HG03060 (cell line): ENCODE measurements around the gene SLC38A1.

Experiments
- ATAC-seq: cut with Tn5 transposase; IDR thresholded peaks from one replicate; pipeline ENCODE4 v1.9.1; 2021; ENCODE audit warnings: low read depth, moderate number of reproducible peaks; ENCODE audit not compliant: unreplicated experiment

Gene SLC38A1

GRCh38 chr12:46147144-46147543 lies 121.7 kb downstream of the SLC38A1 start:
- no peak for ATAC-seq

GRCh38 chr12:46145881-46146280 lies 123.0 kb downstream of the SLC38A1 start:
- ATAC-seq, result no peak

DNA sequence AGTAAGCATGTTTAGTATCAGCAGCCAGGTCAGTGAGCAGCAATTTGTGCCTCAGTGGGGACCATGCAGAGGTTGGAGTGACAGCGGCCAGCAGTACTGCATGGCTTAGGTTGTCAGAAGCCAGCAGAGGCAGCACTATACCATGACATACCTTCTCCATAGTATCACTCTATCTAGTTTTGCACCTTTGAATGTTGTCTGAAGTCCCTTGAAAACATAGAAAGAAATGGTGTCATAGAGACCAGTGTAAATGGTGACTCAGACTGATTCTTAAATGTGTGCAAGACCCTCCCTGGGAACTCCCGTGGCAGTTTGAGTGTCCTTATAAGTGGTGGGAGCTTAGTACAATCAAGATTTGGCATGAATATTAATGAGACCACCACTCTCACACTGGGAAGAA lies 124.4 kb downstream of the SLC38A1 start:
- ATAC-seq, result no peak

GRCh38 chr12:46136249-46136648 lies 132.6 kb downstream of the SLC38A1 start:
- ATAC-seq, result no peak

- ATAC-seq, result no peak
Measured at GRCh38 chr12:46135750-46136149, 133.1 kb downstream of the SLC38A1 start.

DNA sequence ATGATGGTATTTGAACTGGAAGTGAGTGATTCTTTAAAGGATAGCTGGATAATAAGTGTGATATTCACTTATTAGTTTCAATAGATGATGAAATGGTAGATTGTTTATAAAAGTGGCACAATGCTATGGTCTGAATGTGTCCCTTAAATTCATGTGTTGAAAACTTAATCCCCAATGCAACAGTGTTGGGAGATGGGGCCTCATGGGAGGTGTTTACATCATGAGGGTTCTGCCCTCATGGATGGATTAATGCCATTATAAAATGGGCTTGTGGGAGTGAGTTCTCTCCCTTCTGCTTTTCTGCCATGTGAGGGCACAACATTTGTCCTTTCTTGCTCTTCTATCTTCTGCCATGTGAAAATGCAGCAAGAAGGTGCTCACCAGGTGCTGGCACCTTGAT lies 134.0 kb downstream of the SLC38A1 start:
- ATAC-seq, result no peak

DNA sequence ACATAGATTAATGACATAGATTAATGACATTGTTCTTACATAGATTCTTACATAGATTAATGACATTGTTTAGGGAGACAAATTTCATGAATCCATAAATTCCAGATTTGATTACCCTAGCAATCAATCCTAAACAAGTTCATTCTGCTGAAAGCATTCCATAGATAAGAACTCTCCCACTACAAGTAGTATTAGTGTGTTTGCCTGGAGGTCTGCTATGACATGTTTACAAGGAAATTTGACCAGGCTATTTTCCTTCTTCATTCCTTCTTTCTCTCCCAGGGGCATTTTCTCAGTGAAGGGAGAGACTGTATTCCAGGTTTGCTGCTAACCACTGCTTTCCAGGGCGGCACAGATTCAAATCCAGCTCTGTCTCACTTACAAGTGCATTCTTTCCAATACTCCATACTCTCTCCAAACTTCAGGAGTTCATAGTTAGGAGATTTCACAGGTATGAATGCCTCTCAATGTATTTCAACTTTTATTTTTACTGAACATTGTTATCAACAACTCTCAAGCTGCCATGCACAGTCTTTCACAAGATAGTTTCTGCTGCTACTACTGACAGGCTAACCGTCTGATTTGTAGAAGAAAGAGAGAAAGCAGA lies 134.5 kb downstream of the SLC38A1 start:
- ATAC-seq, result no peak

GRCh38 chr12:46133751-46134150 lies 135.1 kb downstream of the SLC38A1 start:
- no peak for ATAC-seq
